ENCODE data around the gene FNTB.

- no peak for TF ChIP-seq CTCF (IDR thresholded peaks at IDR 0.05)
- TF ChIP-seq POLR2A (IDR thresholded peaks at IDR 0.05): no peak
Observed at GRCh38 chr14:64963611-64964010, 23.1 kb upstream of the FNTB start.

All from lower leg skin (tissue), 3 donors.